Left colon (tissue), 2 donors: ENCODE data around the gene GINS3. TPM values are rescaled to one million over a fixed set of nuclear protein-coding genes. Genes with fewer than 3 reads are reported as not detected.

Experiments used
- ATAC-seq: fragments of 200-7000 bp; cut with Tn5 transposase; one replicate; pipeline ENCODE4 v1.9.1; 2020; ENCODE audit warnings: mild to moderate bottlenecking, moderate library complexity
- DNase-seq, 2 donors: peaks; one replicate each; pipeline ENCODE4 v3.0.0-alpha.2; 2020
- intact Hi-C, 2 donors: fragments of 100-400 bp; cut with DNase I in 1 of 2; cut with micrococcal nuclease in 1 of 2; formaldehyde crosslinking; loops; one replicate each; pipeline versions ENCODE4 v1.11.2 to v1.14.0; 2022; cut with DNase I, micrococcal nuclease
- long read RNA-seq: library from polyadenylated mRNA; unstranded; transcript quantifications from one replicate; pipeline ENCODE4 v2.0.0, GENCODE V29; 2021
- total RNA-seq, 2 donors: library from RNA; stranded (reverse); fragmentation: NEBNext Ultra II Directional; extraction: Animal tissue kit (Norgen Biotek cat#: 25700); gene quantifications; one replicate each; pipeline ENCODE4 v1.2.1, GENCODE V29; 2021
- donor health status: DM: no; HTN: no; CAD: no.
- donor health status: DM: yes; HTN: yes; CAD: no.

Gene GINS3
- total RNA-seq = 1 to 10 TPM; 2.8 to 3.3 TPM
- long read RNA-seq, partial matches to known transcripts = 0 of 2 reads
- long read RNA-seq, other reads (novel, unspliced or antisense) = 0 of 2 reads

- intact Hi-C loops = no loop called here
- peak; percentile 98 for ATAC-seq
- peak; percentile 91 to 92 for DNase-seq
Observed at GRCh38 chr16:58392215-58393137, at the start of gene GINS3. GINS3 (plus strand) TSS chr16:58392471; CDS start chr16:58392602, 131 bp downstream.

GRCh38 chr16:58343562-58343961 is 48.7 kb upstream of the GINS3 start:
- intact Hi-C loops = no loop called here
- no peak for DNase-seq
- no peak for ATAC-seq

- DNase-seq (no peak), ATAC-seq (no peak)
- intact Hi-C loops = no loop called here
Observed at GRCh38 chr16:58345574-58346354, 46.5 kb upstream of the GINS3 start.

GRCh38 chr16:58346831-58347371 is 45.4 kb upstream of the GINS3 start:
- ATAC-seq = no peak
- DNase-seq = no peak
- intact Hi-C loops = no loop called here

GRCh38 chr16:58348986-58349385 is 43.3 kb upstream of the GINS3 start:
- intact Hi-C loops = no loop called here
- DNase-seq = no peak
- ATAC-seq = no peak

GRCh38 chr16:58352690-58353089 is 39.6 kb upstream of the GINS3 start:
- ATAC-seq (no peak), DNase-seq (no peak)
- intact Hi-C loops = no loop called here

GRCh38 chr16:58360041-58360634 is 32.1 kb upstream of the GINS3 start:
- ATAC-seq (no peak), DNase-seq (no peak)
- intact Hi-C loops = no loop called here

- no peak for ATAC-seq
- DNase-seq = no peak
- intact Hi-C loops = no loop called here
Observed at GRCh38 chr16:58361726-58362125, 30.5 kb upstream of the GINS3 start.

- ATAC-seq = no peak
- no peak for DNase-seq
- intact Hi-C loops = no loop called here
Observed at GRCh38 chr16:58363746-58364393, 28.4 kb upstream of the GINS3 start.

GRCh38 chr16:58365623-58366022 is 26.6 kb upstream of the GINS3 start:
- DNase-seq = no peak
- intact Hi-C loops = no loop called here
- no peak for ATAC-seq

- no peak for ATAC-seq
- no peak for DNase-seq
- intact Hi-C loops = no loop called here
Observed at GRCh38 chr16:58366247-58367031, 25.8 kb upstream of the GINS3 start.

GRCh38 chr16:58367252-58367651 is 25.0 kb upstream of the GINS3 start:
- DNase-seq (no peak), ATAC-seq (no peak)
- intact Hi-C loops = no loop called here

- DNase-seq (no peak), ATAC-seq (no peak)
- intact Hi-C loops = no loop called here
Observed at GRCh38 chr16:58371841-58372240, 20.4 kb upstream of the GINS3 start.

- intact Hi-C loops = no loop called here
- DNase-seq = no peak
Observed at GRCh38 chr16:58375386-58375785, 16.9 kb upstream of the GINS3 start.

GRCh38 chr16:58377932-58378331 is 14.3 kb upstream of the GINS3 start:
- intact Hi-C loops = no loop called here
- DNase-seq = no peak
- no peak for ATAC-seq

More at GRCh38 chr16:58375386-58375785, 16.9 kb upstream of the GINS3 start:
- no peak for ATAC-seq

- intact Hi-C loops = no loop called here
- DNase-seq = no peak
- ATAC-seq = no peak
Observed at GRCh38 chr16:58378401-58378800, 13.9 kb upstream of the GINS3 start.

- no peak for ATAC-seq
- intact Hi-C loops = no loop called here
Observed at GRCh38 chr16:58379736-58380135, 12.5 kb upstream of the GINS3 start.

GRCh38 chr16:58381661-58382060 is 10.6 kb upstream of the GINS3 start:
- DNase-seq (no peak), ATAC-seq (no peak)
- intact Hi-C loops = no loop called here

More at GRCh38 chr16:58379736-58380135, 12.5 kb upstream of the GINS3 start:
- no peak for DNase-seq
